Superior temporal gyrus (tissue), 1 donor: Measurements from ENCODE around the gene ADGRE1.
"Not testable (repeated sequence)": the region's sequence is repeated elsewhere in the genome, so short reads cannot be mapped to it uniquely, and the experiment has no call there.

Experiments used
- DNase-seq: peaks from one replicate; pipeline ENCODE4 v3.0.0-alpha.2; 2016; ENCODE audit errors: extremely low spot score

ADGRE1 gene, protein sequence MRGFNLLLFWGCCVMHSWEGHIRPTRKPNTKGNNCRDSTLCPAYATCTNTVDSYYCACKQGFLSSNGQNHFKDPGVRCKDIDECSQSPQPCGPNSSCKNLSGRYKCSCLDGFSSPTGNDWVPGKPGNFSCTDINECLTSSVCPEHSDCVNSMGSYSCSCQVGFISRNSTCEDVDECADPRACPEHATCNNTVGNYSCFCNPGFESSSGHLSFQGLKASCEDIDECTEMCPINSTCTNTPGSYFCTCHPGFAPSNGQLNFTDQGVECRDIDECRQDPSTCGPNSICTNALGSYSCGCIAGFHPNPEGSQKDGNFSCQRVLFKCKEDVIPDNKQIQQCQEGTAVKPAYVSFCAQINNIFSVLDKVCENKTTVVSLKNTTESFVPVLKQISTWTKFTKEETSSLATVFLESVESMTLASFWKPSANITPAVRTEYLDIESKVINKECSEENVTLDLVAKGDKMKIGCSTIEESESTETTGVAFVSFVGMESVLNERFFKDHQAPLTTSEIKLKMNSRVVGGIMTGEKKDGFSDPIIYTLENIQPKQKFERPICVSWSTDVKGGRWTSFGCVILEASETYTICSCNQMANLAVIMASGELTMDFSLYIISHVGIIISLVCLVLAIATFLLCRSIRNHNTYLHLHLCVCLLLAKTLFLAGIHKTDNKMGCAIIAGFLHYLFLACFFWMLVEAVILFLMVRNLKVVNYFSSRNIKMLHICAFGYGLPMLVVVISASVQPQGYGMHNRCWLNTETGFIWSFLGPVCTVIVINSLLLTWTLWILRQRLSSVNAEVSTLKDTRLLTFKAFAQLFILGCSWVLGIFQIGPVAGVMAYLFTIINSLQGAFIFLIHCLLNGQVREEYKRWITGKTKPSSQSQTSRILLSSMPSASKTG

GRCh38 chr19:6887316-6887715 lies at the start of gene ADGRE1:
Gene ADGRE1, plus strand, starts transcription at chr19:6887579. Its CDS starts 30 bp downstream, at chr19:6887609.
- no peak for DNase-seq

DNA sequence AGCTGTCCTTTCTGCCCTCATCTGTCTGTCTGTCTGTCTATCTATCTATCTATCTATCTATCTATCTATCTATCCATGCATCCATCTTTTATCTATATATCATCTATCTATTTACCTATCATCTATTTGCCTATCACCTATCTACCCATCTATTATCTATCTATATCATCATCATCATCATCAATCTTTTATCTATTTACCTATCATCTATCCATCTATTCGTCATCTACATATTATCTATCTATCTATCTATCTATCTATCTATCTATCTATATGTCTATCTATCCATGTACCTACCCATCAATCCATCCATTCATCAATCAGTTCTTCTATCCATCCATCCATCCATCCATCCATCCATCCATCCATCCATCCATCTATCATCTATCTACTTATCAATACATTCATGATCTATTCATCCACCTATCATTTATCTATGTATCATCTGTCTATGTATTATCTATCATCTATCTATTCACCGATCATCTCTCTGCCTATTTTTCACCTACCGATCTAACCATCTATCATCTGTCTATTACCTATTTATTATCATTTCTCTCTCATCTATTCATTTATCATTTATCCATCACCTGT lies 49.2 kb upstream of the ADGRE1 start:
- DNase-seq: no peak

- DNase-seq: no peak
Observed at GRCh38 chr19:6842871-6843607, 44.3 kb upstream of the ADGRE1 start.

- no peak for DNase-seq
Observed at GRCh38 chr19:6847828-6848200, 39.6 kb upstream of the ADGRE1 start.

DNA sequence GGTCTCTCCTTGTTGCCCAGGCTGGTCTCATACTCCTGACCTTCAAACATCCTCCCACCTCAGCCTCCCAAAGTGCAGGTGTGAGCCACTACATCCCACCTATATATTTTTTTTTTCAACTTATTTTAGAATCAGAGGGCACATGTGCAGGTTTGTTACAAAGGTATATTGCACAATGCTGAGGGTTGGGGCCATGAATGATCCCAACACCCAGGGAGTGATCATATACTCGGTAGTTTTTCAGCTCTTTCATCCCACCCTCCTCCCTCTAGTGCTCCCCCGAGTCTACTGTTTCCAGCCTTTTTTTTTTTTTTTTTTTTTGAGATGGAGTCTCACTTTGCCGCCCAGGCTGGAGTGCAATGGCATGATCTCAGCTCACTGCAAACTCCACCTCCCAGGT lies 38.4 kb upstream of the ADGRE1 start:
- no peak for DNase-seq

DNA sequence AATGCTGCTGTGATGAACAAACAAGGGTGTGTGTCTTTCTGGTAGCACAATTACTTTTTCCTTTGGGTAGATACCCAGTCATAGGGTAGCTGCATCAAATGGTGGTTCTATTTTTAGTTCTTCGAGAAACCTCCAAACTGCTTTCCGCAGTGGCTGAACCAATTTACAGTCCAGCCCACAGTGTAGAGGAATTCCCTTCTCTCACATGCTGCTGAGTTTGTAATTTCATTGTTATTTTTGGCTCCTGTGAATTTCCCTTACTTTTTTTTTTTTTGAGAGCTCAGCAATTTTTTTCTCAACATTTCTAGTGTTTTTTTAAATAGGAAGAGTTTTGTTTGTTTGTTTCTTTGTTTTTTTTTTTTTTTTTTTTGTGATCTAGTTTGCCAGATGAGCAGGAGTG lies 37.5 kb upstream of the ADGRE1 start:
- DNase-seq: no peak

GRCh38 chr19:6851359-6851758 lies 36.0 kb upstream of the ADGRE1 start:
- DNase-seq: no peak

DNA sequence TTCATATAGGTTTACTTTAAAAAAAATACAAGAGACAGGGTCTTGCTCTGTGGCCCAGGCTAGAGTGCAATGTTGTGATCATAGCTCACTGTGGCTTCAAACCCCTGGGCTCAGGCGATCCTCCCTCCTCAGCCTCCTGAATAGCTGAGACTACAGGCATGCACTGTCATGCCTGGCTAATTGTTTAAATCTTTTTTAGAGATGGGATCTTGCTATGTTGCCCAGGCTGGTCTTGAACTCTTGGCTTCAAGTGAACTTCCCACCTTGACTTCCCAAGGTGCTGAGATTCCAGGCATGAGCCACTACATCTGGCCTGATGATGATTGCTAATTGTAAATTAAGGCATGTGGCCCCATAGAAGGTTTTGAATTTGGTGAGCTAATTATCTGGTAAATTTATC lies 35.4 kb upstream of the ADGRE1 start:
- DNase-seq: no peak

DNA sequence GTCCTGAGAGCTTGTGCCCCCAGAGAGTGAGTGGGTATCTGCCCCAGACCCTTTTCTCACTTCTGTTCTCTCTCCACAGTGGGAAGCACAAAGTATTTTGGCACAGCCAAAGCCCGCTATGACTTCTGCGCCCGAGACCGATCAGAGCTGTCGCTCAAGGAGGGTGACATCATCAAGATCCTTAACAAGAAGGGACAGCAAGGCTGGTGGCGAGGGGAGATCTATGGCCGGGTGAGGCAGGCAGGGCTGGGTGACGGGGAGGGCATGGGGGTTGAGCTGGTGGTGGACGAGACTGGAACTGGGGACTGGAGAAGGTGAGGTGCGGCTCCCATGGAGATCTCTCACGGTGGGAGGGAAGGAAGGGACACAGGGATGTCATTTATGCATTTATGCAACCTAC lies 33.5 kb upstream of the ADGRE1 start:
- no peak for DNase-seq

GRCh38 chr19:6854758-6855157 lies 32.6 kb upstream of the ADGRE1 start:
- no peak for DNase-seq

DNA sequence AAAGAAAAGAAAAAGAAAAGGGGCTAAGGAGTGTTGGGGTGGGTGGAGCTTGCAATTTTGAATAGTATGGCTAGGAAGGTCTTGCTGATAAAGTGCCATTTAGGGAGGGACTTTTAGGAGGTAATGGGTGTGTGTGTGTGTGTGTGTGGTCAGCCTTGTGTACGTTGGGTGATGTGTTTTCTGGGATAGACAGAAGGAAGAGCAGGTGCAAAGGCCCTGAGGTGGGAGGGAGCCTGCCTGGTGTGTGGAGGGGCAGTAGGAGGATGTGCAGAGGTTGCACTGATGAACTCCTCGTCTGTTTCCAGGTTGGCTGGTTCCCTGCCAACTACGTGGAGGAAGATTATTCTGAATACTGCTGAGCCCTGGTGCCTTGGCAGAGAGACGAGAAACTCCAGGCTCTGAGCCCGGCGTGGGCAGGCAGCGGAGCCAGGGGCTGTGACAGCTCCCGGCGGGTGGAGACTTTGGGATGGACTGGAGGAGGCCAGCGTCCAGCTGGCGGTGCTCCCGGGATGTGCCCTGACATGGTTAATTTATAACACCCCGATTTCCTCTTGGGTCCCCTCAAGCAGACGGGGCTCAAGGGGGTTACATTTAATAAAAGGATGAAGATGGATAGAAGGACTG lies 30.5 kb upstream of the ADGRE1 start:
- DNase-seq: peak; percentile 12

DNA sequence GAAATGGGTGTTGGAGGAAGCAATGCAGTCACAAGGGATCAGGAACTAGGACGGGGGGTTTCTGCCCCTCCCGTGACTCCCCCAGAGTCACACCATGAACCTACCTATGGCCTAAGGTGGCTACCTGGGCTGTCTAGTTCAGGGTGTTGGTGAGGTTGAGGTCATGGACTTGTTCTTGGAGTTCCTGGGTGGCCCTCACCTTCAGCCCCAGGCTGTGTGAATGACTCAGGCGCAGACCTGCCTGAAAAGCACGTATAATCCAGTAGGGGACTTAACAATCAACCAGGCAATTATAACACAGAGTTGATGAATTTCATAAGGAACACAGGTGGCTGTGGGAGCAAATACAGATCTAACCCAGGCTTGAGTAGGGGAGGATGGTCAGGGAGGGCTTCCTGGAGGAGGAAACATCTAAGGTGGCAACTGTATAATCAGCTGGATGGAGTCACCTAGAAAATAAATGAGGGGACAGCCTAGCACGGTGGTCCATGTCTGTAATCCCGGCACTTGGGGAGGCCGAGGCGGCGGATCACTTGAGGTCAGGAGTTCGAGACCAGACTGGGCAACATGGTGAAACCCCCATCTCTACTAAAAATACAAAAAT lies 25.6 kb upstream of the ADGRE1 start:
- DNase-seq: no peak

- peak; percentile 80 for DNase-seq
Observed at GRCh38 chr19:6862673-6863078, 24.7 kb upstream of the ADGRE1 start.

GRCh38 chr19:6864325-6864940 lies 22.9 kb upstream of the ADGRE1 start:
- no peak for DNase-seq

DNA sequence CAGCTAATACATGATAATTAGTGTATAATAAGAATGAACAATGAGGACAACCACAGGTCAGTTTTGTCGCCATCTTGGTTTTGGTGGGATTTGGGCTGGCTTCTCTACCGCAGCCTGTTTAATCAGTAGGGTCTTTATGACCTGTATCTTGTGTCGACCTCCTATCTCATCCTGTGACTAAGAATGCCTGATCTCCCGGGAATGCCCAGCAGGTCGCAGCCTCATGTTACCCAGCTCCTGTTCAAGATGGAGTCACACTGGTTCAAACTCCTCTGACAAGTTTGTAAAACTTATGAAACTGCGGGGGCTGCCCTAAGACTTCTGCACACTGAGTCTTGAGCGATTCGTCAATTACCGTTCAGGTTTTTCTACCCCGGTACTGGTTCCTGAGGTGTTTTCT lies 21.5 kb upstream of the ADGRE1 start:
- DNase-seq: no peak

- no peak for DNase-seq
Observed at GRCh38 chr19:6866741-6867151, 20.6 kb upstream of the ADGRE1 start.

DNA sequence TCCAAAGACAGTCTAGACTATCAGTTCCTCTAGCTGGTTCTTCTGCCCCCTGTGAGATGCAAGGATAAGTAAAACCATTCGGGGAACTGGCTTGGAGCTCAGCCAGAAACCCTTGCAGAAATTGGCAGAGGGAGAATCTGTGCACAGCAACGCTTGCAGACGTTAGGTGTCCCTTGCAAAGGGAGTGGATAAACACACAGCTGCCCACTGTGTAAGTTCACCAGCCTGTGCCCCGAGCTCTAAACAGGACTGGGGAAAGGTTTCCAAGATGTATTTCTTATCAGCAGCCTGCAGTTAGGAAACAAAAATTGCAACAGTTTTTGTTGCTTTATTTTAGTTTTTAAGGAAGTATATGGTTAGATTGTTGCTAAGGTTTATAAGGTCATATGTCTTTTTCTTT lies 19.0 kb upstream of the ADGRE1 start:
- DNase-seq: peak; percentile 14

GRCh38 chr19:6869151-6869882 lies 18.1 kb upstream of the ADGRE1 start:
- not testable (repeated sequence) for DNase-seq

DNA sequence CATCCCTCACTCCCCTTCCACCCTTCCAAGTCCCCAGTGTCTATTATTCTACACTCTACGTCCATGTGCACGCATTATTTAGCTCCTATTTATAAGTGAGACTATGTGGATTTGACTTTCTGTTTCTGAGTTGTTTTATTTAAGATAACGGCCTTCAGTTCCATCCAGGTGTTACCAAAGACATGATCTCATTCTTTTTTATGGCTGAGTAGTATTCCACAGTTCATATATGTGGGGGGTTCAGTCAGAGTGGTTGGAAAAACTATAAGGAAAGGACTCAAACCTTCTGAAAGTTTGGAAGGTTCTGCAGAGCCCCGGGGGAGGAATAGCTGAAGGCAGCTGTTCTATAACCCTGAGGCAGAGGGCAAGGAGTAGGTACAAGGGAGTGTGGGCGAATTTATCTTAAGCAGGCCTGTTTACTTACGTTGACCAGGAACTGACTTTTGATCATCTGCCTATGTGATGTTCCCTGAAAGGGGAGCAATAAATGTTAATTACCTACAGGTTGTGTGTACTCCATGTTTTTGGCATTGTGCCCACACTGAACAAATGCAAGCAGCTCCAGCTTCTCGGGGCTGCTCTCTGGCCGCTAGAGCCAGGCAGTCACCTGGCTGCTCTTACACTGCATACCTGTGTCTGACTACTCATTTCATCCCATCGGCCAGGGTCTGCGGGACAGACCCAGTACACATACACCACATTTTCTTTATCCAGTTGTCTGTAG lies 13.5 kb upstream of the ADGRE1 start:
- no peak for DNase-seq
